Colonic mucosa (tissue), 4 donors: ENCODE data around the gene STX17. TPM values are rescaled to one million over a fixed set of nuclear protein-coding genes. Genes with fewer than 3 reads are reported as not detected.

Experiments
- DNase-seq: peaks from one replicate; pipeline ENCODE4 v3.0.0-alpha.2; 2020
- H3K27ac ChIP-seq: fragments of 200-600 bp; one replicate; pipeline ENCODE4 v1.8.0; 2021
- H3K27me3 ChIP-seq: fragments of 200-600 bp; one replicate; pipeline ENCODE4 v1.8.0; 2021
- H3K36me3 ChIP-seq: fragments of 200-600 bp; one replicate; pipeline ENCODE4 v1.8.0; 2021
- H3K4me1 ChIP-seq: fragments of 200-600 bp; one replicate; pipeline ENCODE4 v1.8.0; 2021; ENCODE audit warnings: mild to moderate bottlenecking
- H3K4me3 ChIP-seq: fragments of 200-600 bp; one replicate; pipeline ENCODE4 v1.8.0; 2021
- H3K9ac ChIP-seq, 2 donors: one replicate each; pipeline ENCODE4 v1.7.0; 2013; ENCODE audit warnings: control low read depth in 2 of 2, low read depth in 2 of 2, low read length in 2 of 2
- H3K9me3 ChIP-seq: fragments of 200-600 bp; one replicate; pipeline ENCODE4 v1.8.0; 2021
- CTCF ChIP-seq: fragments of 200-600 bp; IDR thresholded peaks from one replicate; pipeline ENCODE4 v1.8.0; 2022; ENCODE audit warnings: antibody characterized with exemption, mild to moderate bottlenecking
- intact Hi-C: fragments of 100-400 bp; cut with DNase I; formaldehyde crosslinking; loops from one replicate; pipeline ENCODE4 v1.14.1; 2022
- total RNA-seq, 2 donors: library from RNA; stranded (reverse); fragmentation: NEBNext Ultra II Directional in 1 of 2; extraction: Animal tissue kit (Norgen Biotek cat#: 25700) in 1 of 2; gene quantifications; one replicate each; pipeline ENCODE4 v1.2.1, GENCODE V29; 2021
- donor health status: healthy.
- donor health status: DM: no; HTN: no; CAD: no.
- donor health status: DM: no; HTN: no; CAD: no.

The STX17 gene
- total RNA-seq, 2 donors from 2014 or later: 23.3 to 37.3 TPM

GRCh38 chr9:99866398-99866797 lies 40.1 kb upstream of the STX17 start:
- H3K4me1 ChIP-seq: no peaks in the 10 kb centered on the region
- H3K27me3 ChIP-seq: no peaks in the 10 kb centered on the region
- H3K36me3 ChIP-seq: no peaks in the 10 kb centered on the region
- H3K9ac ChIP-seq: no peak overlapping the region
- intact Hi-C loops: no loop called here
- TF ChIP-seq CTCF: no peak
- H3K4me3 ChIP-seq: no peak overlapping the region
- no peak for DNase-seq
- no peaks in the 10 kb centered on the region for H3K9me3 ChIP-seq
- H3K27ac ChIP-seq: no peak overlapping the region

DNA sequence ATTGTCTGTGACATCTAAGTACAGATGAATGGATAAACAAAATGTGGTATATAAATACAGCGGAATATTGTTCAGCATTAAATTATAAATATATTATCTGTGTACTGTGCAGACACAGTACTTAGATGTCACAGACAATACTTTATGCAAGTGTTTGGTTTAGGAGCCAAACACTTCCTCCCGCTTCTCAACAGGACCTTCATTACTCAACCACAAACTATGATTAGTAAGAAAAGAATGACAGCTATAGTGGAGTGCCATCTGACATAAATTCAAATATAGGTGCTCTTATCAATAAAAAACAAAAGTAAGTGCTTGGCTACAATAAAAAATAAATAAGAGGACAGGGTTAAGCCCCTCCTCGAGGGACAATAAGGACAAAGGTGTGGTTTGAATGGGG lies 38.9 kb upstream of the STX17 start:
- H3K27ac ChIP-seq: no peak overlapping the region
- no peak overlapping the region for H3K4me3 ChIP-seq
- intact Hi-C loops: no loop called here
- no peaks in the 10 kb centered on the region for H3K27me3 ChIP-seq
- no peaks in the 10 kb centered on the region for H3K9me3 ChIP-seq
- TF ChIP-seq CTCF: no peak
- no peak overlapping the region for H3K9ac ChIP-seq
- no peaks in the 10 kb centered on the region for H3K36me3 ChIP-seq
- DNase-seq: no peak
- H3K4me1 ChIP-seq: no peaks in the 10 kb centered on the region

DNA sequence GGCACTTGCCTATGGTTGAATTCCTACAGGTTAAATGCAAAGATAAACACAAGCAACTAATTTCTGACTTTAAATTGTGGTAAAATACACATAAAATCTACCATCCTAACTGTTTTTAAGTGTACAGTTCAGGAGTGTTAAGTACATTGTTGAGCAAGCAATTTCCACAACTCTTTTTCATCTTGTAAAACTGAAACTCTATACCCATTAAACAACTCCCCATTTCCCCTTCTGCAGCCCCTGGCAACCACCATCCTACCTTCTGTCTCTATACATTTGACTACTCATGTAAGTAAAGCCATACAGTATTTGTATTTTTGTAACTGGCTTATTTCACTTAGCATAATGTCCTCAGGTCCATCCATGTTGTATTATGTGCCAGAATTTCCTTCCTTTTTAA lies 38.5 kb upstream of the STX17 start:
- no peaks in the 10 kb centered on the region for H3K36me3 ChIP-seq
- no peaks in the 10 kb centered on the region for H3K27me3 ChIP-seq
- H3K27ac ChIP-seq: no peak overlapping the region
- no peaks in the 10 kb centered on the region for H3K9me3 ChIP-seq
- intact Hi-C loops: no loop called here
- no peak overlapping the region for H3K9ac ChIP-seq
- no peak overlapping the region for H3K4me3 ChIP-seq
- DNase-seq: no peak
- H3K4me1 ChIP-seq: no peaks in the 10 kb centered on the region
- no peak for TF ChIP-seq CTCF

DNA sequence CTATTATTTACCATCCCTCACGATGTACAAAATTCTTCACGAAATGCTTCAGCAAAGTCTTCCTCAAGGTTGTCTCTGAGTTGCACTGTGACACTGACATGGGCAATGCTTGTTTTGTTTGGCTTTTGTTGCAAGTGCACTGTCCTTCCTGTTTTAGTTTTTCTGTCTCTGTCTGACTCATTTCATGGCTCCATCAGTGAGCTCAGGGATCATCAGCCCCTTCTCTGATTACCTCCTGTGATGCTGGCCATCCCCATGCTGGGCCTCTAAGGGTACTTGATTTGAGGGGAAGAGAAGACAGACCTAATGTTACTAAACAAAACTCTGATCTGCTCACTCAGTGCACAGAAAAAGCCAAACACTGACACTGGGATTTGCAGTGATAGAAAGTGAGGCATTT lies 37.6 kb upstream of the STX17 start:
- Histone ChIP-seq H3K4me3 (no peak overlapping the region), H3K27me3 (no peaks in the 10 kb centered on the region), H3K27ac (no peak overlapping the region), H3K36me3 (no peaks in the 10 kb centered on the region), H3K4me1 (no peaks in the 10 kb centered on the region), H3K9ac (no peak overlapping the region), H3K9me3 (no peaks in the 10 kb centered on the region)
- no peak for TF ChIP-seq CTCF
- DNase-seq: no peak
- intact Hi-C loops: no loop called here

DNA sequence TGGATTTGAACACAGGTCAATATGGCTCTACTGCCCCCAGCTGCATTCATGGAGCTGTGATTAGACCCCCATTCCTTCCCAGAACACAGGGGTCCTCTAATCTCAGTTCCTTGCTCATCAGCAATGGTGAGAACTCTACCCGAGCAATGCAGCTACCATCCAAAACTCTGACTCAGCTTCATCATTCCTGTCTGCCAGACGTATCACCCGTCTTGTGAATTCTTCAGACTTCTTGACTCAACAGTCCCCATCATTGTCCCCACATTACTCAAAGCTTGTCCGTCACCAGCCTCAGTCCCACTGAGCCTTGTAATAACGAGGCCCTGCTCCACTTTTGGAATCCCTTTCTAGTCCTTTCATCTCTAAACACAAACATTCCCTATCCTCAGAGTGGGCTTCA lies 36.3 kb upstream of the STX17 start:
- Histone ChIP-seq H3K27me3 (no peaks in the 10 kb centered on the region), H3K4me1 (no peaks in the 10 kb centered on the region), H3K27ac (no peak overlapping the region), H3K36me3 (no peaks in the 10 kb centered on the region), H3K4me3 (no peak overlapping the region), H3K9ac (no peak overlapping the region), H3K9me3 (no peaks in the 10 kb centered on the region)
- no peak for DNase-seq
- TF ChIP-seq CTCF: no peak
- intact Hi-C loops: no loop called here

DNA sequence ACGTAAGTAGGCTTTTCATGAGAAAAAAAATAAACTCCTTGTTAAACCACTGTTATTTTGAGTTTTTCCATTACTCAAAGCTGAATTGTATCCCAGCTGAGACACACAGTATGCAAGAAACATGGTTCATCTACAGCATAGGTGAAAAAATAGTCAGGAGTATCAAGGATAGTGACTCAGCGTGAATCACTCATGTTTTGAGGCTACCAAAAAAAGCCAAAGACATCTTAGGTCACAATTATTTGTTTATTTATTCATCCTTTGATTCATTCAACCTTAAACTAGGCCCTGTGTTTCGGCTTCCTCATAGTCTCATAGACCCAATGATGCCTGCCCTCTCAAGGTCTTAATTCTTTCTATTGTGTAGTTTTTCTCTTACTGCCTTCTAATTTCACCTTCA lies 32.9 kb upstream of the STX17 start:
- no peaks in the 10 kb centered on the region for H3K36me3 ChIP-seq
- H3K9me3 ChIP-seq: no peaks in the 10 kb centered on the region
- H3K9ac ChIP-seq: no peak overlapping the region
- TF ChIP-seq CTCF: no peak
- no peak overlapping the region for H3K27ac ChIP-seq
- intact Hi-C loops: no loop called here
- no peaks in the 10 kb centered on the region for H3K4me1 ChIP-seq
- DNase-seq: no peak
- H3K27me3 ChIP-seq: no peaks in the 10 kb centered on the region
- no peak overlapping the region for H3K4me3 ChIP-seq
